Measurements from ENCODE around the gene PNPLA3.

PNPLA3 gene

DNA sequence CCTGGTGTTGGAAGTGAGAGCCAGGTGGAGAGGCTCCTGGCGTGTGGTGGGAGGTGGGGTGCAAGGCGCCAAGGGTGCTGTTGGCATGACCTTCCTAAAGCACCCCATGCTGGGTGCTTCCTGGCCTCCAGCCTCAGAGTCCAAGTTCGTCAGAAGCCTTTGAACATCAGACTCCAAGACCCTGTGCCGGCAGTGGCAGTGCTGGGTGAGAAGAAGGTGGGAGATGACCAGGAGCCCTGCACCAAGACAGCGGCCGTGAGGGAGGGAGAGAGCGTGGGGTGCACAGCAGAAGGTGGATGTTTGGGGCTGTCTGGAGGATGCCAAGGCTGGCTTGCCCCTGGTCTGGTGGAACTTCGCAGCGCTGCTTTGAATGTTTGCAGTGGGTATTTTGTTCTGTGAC, 70.8 kb downstream of the PNPLA3 start:
- DNase-seq (ENCODE audit: low read depth) = no peak

- DNase-seq (ENCODE audit: low read depth) = no peak
These were observed 71.6 kb downstream of the PNPLA3 start for GRCh38 chr22:43995057-43995685.

- no peak for DNase-seq (ENCODE audit: low read depth)
These were observed 72.2 kb downstream of the PNPLA3 start for GRCh38 chr22:43995798-43996169.

- no peak for DNase-seq (ENCODE audit: low read depth)
These were observed 72.8 kb downstream of the PNPLA3 start for GRCh38 chr22:43996170-43996980.

GRCh38 chr22:43996981-43997265, 73.3 kb downstream of the PNPLA3 start:
- no peak for DNase-seq (ENCODE audit: low read depth)
